Right lobe of liver (tissue), 6 donors: ENCODE results near the gene SLC23A3. TPM values are rescaled to one million over a fixed set of nuclear protein-coding genes. Genes with fewer than 3 reads are reported as not detected.

Source experiments
- ATAC-seq, 4 donors: fragments of 200-7000 bp; cut with Tn5 transposase; one replicate each; pipeline ENCODE4 v1.9.1; 2020; ENCODE audit warnings: mild to moderate bottlenecking in 4 of 4, moderate library complexity in 4 of 4
- DNase-seq, 3 donors: peaks; one replicate each; pipeline ENCODE4 v3.0.0-alpha.2; 2020
- H3K27ac ChIP-seq, 3 donors: fragments of 200-600 bp; one replicate each; pipeline ENCODE4 v1.8.0; 2022
- H3K27me3 ChIP-seq, 2 donors: fragments of 200-600 bp; one replicate each; pipeline ENCODE4 v1.8.0; 2022
- H3K36me3 ChIP-seq, 4 donors: fragments of 200-600 bp; sonication (generic) in 1 of 4; one replicate each; pipeline versions ENCODE4 v1.5.1 to v1.8.0; 2017 to 2022; ENCODE audit warnings: control low read depth in 1 of 4
- H3K4me1 ChIP-seq, 4 donors: fragments of 200-600 bp; sonication (generic) in 1 of 4; one replicate each; pipeline versions ENCODE4 v1.5.1 to v1.8.0; 2017 to 2022; ENCODE audit warnings: control low read depth in 1 of 4
- H3K4me3 ChIP-seq, 3 donors: fragments of 200-600 bp; one replicate each; pipeline ENCODE4 v1.8.0; 2022
- H3K9me3 ChIP-seq, 4 donors: fragments of 200-600 bp; sonication (generic) in 1 of 4; one replicate each; pipeline versions ENCODE4 v1.5.1 to v1.8.0; 2017 to 2022; ENCODE audit warnings: control low read depth in 1 of 4
- CTCF ChIP-seq, 4 donors: fragments of 200-600 bp in 3 of 4; fragments of 450-650 bp in 1 of 4; IDR thresholded peaks; one replicate each; pipeline versions ENCODE4 v1.5.1 to v1.8.0; 2016 to 2022; ENCODE audit warnings: antibody characterized with exemption in 4 of 4, mild to moderate bottlenecking in 2 of 4
- POLR2A ChIP-seq: fragments of 450-650 bp; IDR thresholded peaks from one replicate; pipeline ENCODE4 v1.6.1; 2017; ENCODE audit warnings: antibody characterized with exemption, mild to moderate bottlenecking
- WGBS: methylation state at CpG from one replicate; pipeline ENCODE4 v1.1.6; 2018; ENCODE audit warnings: low coverage, low lambda C conversion rate; ENCODE audit not compliant: insufficient coverage; ENCODE audit errors: missing lambda C conversion rate; 5-methylcytosine and 5-hydroxymethylcytosine counted together
- intact Hi-C, 2 donors: fragments of 100-400 bp; cut with DNase I; formaldehyde crosslinking; loops; one replicate each; pipeline versions ENCODE4 v1.11.2 to v1.14.1; 2022
- total RNA-seq, 6 experiments: library from RNA; depleted of rRNA in 2 of 6; stranded (reverse); fragments of >200 nt in 2 of 6; fragmentation: NEBNext Ultra II Directional in 3 of 6; extraction: Animal tissue kit (Norgen Biotek cat#: 25700) in 3 of 6; gene quantifications; one replicate each; pipeline versions ENCODE4 v1.1.0 to v1.2.4, GENCODE V29; 2016 to 2023
- donor health status: DM: no; HTN: yes; CAD: no.
- donor health status: DM: no; HTN: no; CAD: no.
- donor health status: DM: no; HTN: no; CAD: no.
- donor health status: DM: no; HTN: yes; CAD: no.
- donor health status: DM: no; HTN: yes; CAD: no.

The SLC23A3 gene
- total RNA-seq, 6 experiments from 2014 or later = 0.62 to 4.9 (median 2.1) TPM

GRCh38 chr2:219177552-219178376 is 7.9 kb upstream of the SLC23A3 start, which contains the start of gene RETREG2:
Gene RETREG2 (plus strand): TSS chr2:219178275. CDS start chr2:219178353, 78 bp downstream.
- intact Hi-C loops = loop anchor here in 1 of 2 donors (5.0 kb wide), 1 partner anchor 40 kb away; the partner anchor contains the start of gene ABCB6

GRCh38 chr2:219176818-219177551 is 7.2 kb upstream of the SLC23A3 start, which contains the start of gene CNPPD1:
Gene CNPPD1 (minus strand): TSS chr2:219176925. CDS start chr2:219176828, 97 bp downstream.
- Histone ChIP-seq H3K9me3 (no peaks in the 10 kb centered on the region), H3K4me1 (peaks cover 0 to 24% (median 4%) of the 10 kb centered on the region in 4 donors), H3K27ac (peak within 1 kb of the TSS; percentile 99 to 100 (median 99)), H3K36me3 (peaks cover 0 to 60% (median 14%) of the 10 kb centered on the region in 4 donors), H3K4me3 (peak within 1 kb of the TSS; percentile 86 to 98 (median 92)), H3K27me3 (no peaks in the 10 kb centered on the region)
- ATAC-seq (peak; percentile 82 to 90 (median 85)), DNase-seq (peak; percentile 94)
- WGBS = 0% methylated on average over 11 of the region's 69 CpGs
- intact Hi-C loops = loop anchor here in 1 of 2 donors (5.0 kb wide), 1 partner anchor 40 kb away; the partner anchor contains the start of gene ABCB6
- TF ChIP-seq POLR2A (peak; percentile 94), CTCF (IDR thresholded peaks at IDR 0.05) (peak in 1 of 4 donors; percentile 13)

More at GRCh38 chr2:219177552-219178376, 7.9 kb upstream of the SLC23A3 start, which contains the start of gene RETREG2:
- ATAC-seq = peak; percentile 81 to 86 (median 84)
- Histone ChIP-seq H3K4me3 (peak within 1 kb of the TSS; percentile 86 to 98 (median 92)), H3K4me1 (peaks cover 0 to 24% (median 4%) of the 10 kb centered on the region in 4 donors), H3K27me3 (no peaks in the 10 kb centered on the region), H3K27ac (peak within 1 kb of the TSS; percentile 99 to 100 (median 99)), H3K36me3 (peaks cover 0 to 62% (median 15%) of the 10 kb centered on the region in 4 donors), H3K9me3 (no peaks in the 10 kb centered on the region)
- WGBS = 1% methylated on average over 22 of the region's 67 CpGs
- DNase-seq = peak; percentile 89 to 92 (median 90)
- TF ChIP-seq POLR2A (peak; percentile 97), CTCF (IDR thresholded peaks at IDR 0.05) (peak in 3 of 4 donors; percentile 35 to 50 (median 46))

- TF ChIP-seq POLR2A (no peak), CTCF (IDR thresholded peaks at IDR 0.05) (no peak)
- intact Hi-C loops = loop anchor here in 1 of 2 donors (5.0 kb wide), 1 partner anchor 41 kb away; the partner anchor contains the start of gene ABCB6
- Histone ChIP-seq H3K9me3 (no peaks in the 10 kb centered on the region), H3K4me1 (peaks cover 0 to 26% (median 4%) of the 10 kb centered on the region in 4 donors), H3K4me3 (peak overlapping the region; percentile 86 to 98 (median 92)), H3K27ac (peak overlapping the region; percentile 99 to 100 (median 99)), H3K27me3 (no peaks in the 10 kb centered on the region), H3K36me3 (peaks cover 0 to 52% (median 10%) of the 10 kb centered on the region in 4 donors)
- ATAC-seq (peak; percentile 38 to 47 (median 42)), DNase-seq (peak; percentile 60 to 71 (median 69))
- WGBS = 6% methylated on average over 8 of the region's 45 CpGs
Observed at GRCh38 chr2:219175928-219176817, 6.3 kb upstream of the SLC23A3 start.
